ENCODE measurements around the gene CACNA2D1. TPM values are rescaled to one million over a fixed set of nuclear protein-coding genes. Genes with fewer than 3 reads are reported as not detected.

CACNA2D1 gene
- total RNA-seq, 1 experiment from 2014 or later = 0.27 TPM

DNA sequence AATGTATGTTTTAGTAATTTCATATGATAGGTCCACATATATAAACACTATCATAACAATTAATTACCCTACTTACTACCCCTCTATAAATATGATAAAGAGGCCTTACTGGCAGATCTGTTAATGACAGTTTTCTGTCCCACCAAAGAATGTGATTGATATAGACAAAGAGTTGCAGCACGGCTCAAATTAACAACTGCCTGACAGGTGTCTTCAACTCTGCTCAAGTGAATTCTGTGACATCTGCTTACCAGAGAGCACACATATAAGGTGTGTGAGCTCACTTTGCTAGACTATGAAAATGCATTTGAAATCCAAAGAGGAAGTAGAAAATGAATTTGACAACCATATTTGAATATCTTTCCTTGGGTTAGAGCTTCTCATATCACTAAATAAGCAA is 36.6 kb downstream of the CACNA2D1 start (continued):
- TF ChIP-seq, protein P1, sequence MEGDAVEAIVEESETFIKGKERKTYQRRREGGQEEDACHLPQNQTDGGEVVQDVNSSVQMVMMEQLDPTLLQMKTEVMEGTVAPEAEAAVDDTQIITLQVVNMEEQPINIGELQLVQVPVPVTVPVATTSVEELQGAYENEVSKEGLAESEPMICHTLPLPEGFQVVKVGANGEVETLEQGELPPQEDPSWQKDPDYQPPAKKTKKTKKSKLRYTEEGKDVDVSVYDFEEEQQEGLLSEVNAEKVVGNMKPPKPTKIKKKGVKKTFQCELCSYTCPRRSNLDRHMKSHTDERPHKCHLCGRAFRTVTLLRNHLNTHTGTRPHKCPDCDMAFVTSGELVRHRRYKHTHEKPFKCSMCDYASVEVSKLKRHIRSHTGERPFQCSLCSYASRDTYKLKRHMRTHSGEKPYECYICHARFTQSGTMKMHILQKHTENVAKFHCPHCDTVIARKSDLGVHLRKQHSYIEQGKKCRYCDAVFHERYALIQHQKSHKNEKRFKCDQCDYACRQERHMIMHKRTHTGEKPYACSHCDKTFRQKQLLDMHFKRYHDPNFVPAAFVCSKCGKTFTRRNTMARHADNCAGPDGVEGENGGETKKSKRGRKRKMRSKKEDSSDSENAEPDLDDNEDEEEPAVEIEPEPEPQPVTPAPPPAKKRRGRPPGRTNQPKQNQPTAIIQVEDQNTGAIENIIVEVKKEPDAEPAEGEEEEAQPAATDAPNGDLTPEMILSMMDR (IDR thresholded peaks at IDR 0.05 in 2 of 3, conservative IDR thresholded peaks at IDR 0.05 in 1 of 3; ENCODE audit: borderline replicate concordance in 1 of 3, insufficient read depth in 1 of 3, low read depth in 2 of 3, low read length in 2 of 3) = no peak
- no peak for TF ChIP-seq EZH2phosphoT487 (IDR thresholded peaks at IDR 0.05; ENCODE audit: borderline replicate concordance)
- no peak for TF ChIP-seq POLR2AphosphoS5 (IDR thresholded peaks at IDR 0.05; ENCODE audit: low read depth, low read length)

DNA sequence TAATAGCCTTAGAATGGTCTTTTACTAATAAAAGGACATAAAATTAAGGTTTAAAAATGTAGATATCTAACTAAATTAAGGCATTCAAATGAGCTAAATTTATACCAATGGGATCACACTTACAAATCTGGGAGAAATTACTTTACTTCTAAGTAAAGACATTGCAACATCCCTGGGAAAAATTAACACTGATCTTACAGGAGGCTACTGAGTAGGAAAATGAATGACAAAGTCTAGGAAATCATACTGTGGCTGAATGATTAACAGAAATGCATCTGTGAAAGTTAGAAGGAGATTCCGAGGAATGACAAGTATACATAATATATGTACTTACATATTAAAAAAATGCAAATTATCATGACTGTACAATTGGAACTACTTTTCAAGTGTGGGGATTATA is 38.3 kb downstream of the CACNA2D1 start:
- Histone ChIP-seq H3K27me3 (ENCODE audit: insufficient read depth, low read length) (no peaks in the 10 kb centered on the region), H3K4me1 (ENCODE audit: control insufficient read depth in 1 of 2, insufficient read depth in 2 of 2, low read length in 2 of 2) (no peaks in the 10 kb centered on the region), H3K4me2 (ENCODE audit: low read length) (no peak overlapping the region), H3K4me3 (replicated peaks in 1 of 2; ENCODE audit: low read depth in 1 of 2, low read length in 2 of 2) (no peak overlapping the region), H3K9me3 (ENCODE audit: control insufficient read depth in 1 of 2, insufficient read depth in 1 of 2, low read depth in 1 of 2, low read length in 2 of 2) (no peaks in the 10 kb centered on the region), H4K20me1 (ENCODE audit: insufficient read depth) (no peaks in the 10 kb centered on the region), H2AFZ (ENCODE audit: low read depth, low read length, poor library complexity, severe bottlenecking) (no peak overlapping the region), H3K9me2 (ENCODE audit: insufficient read depth) (no peaks in the 10 kb centered on the region), H3K36me3 (ENCODE audit: control insufficient read depth in 1 of 2, insufficient read depth in 2 of 2, low read length in 2 of 2) (no peaks in the 10 kb centered on the region), H3K27ac (ENCODE audit: low read depth, low read length) (no peak overlapping the region), H3K9ac (ENCODE audit: low read length) (no peak overlapping the region), H3K79me2 (ENCODE audit: insufficient read depth, low read length) (no peaks in the 10 kb centered on the region)
- no peak for DNase-seq (ENCODE audit: low read depth, low spot score)
- BruUV-seq (replicated peaks) = no TSS peak
- intact Hi-C loops (cut with micrococcal nuclease) = no loop called here
- TF ChIP-seq, protein P2, sequence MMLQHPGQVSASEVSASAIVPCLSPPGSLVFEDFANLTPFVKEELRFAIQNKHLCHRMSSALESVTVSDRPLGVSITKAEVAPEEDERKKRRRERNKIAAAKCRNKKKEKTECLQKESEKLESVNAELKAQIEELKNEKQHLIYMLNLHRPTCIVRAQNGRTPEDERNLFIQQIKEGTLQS (IDR thresholded peaks at IDR 0.05) = no peak
- TF ChIP-seq TCF7L2 (IDR thresholded peaks at IDR 0.05; ENCODE audit: borderline replicate concordance, extremely low read depth, insufficient read depth, insufficient read length) = no peak
- no peak for TF ChIP-seq SIN3A (IDR thresholded peaks at IDR 0.05; ENCODE audit: low read depth)
- TF ChIP-seq YY1 (IDR thresholded peaks at IDR 0.05; ENCODE audit: extremely low read depth, insufficient replicate concordance, low read depth, low read length) = no peak
- TF ChIP-seq, protein P3, sequence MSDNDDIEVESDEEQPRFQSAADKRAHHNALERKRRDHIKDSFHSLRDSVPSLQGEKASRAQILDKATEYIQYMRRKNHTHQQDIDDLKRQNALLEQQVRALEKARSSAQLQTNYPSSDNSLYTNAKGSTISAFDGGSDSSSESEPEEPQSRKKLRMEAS (IDR thresholded peaks at IDR 0.05) = no peak
- TF ChIP-seq EGR1 (IDR thresholded peaks at IDR 0.05; ENCODE audit: low read depth) = no peak
- no peak for TF ChIP-seq RAD21 (IDR thresholded peaks at IDR 0.05; ENCODE audit: low read depth)
- no peak for TF ChIP-seq FOSL1 (IDR thresholded peaks at IDR 0.05; ENCODE audit: low read depth)
- TF ChIP-seq JUND (IDR thresholded peaks at IDR 0.05) = no peak
- TF ChIP-seq, protein P1 (IDR thresholded peaks at IDR 0.05 in 2 of 3, conservative IDR thresholded peaks at IDR 0.05 in 1 of 3; ENCODE audit: borderline replicate concordance in 1 of 3, insufficient read depth in 1 of 3, low read depth in 2 of 3, low read length in 2 of 3) = no peak
- TF ChIP-seq SRF (IDR thresholded peaks at IDR 0.05; ENCODE audit: low read depth) = no peak
- TF ChIP-seq EZH2phosphoT487 (IDR thresholded peaks at IDR 0.05; ENCODE audit: borderline replicate concordance) = no peak
- CTCF ChIA-PET = no interaction called here
- POLR2A ChIA-PET = no interaction called here
- RAD21 ChIA-PET (ENCODE audit: low non-redundant PET in 1 of 2, low total read pairs in 2 of 2, uncharacterized antibody in 2 of 2, unreplicated experiment in 2 of 2) = no interaction called here
- no peak for ATAC-seq

Data from HCT116 (cell line).